Activated CD4-positive, alpha-beta T cell treated with anti-CD3 and anti-CD28 coated beads, Interleukin-10, Interleukin-2, amounts not matched to agents 100 ng/mL and 50 ng/mL, durations not matched to agents 16 hours and 8 hours (primary cell): Measurements from ENCODE around the gene GUCY1B1.
"Not testable (repeated sequence)": the region's sequence is repeated elsewhere in the genome, so short reads cannot be mapped to it uniquely, and the experiment has no call there.

Experiments used
- DNase-seq: peaks from one replicate; pipeline ENCODE4 v3.0.0-alpha.2; 2020

The GUCY1B1 gene

GRCh38 chr4:155763551-155763950 is 4.7 kb downstream of the GUCY1B1 start:
- DNase-seq, result no peak

DNA sequence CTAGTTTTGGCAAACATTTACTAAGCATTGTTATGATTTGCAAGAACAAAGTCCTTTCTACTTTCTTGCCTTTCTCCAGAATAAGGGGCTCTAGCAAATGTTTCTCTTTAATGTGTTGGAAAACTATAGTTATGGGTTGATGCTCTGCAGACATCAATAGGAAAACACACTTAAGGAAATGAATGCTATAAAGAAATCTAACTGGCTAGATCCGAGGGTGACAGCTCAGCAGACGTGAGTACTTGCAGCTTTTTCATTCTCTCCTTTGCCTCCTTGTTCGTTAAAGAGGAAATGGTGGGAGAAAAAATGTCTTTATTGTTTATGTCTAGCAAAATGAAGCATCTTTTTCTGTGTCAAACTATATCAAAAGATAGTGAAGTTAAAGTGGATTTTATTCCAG is 6.3 kb downstream of the GUCY1B1 start:
- no peak for DNase-seq

- DNase-seq, result no peak
Measured at GRCh38 chr4:155766622-155767021, 7.8 kb downstream of the GUCY1B1 start.

DNA sequence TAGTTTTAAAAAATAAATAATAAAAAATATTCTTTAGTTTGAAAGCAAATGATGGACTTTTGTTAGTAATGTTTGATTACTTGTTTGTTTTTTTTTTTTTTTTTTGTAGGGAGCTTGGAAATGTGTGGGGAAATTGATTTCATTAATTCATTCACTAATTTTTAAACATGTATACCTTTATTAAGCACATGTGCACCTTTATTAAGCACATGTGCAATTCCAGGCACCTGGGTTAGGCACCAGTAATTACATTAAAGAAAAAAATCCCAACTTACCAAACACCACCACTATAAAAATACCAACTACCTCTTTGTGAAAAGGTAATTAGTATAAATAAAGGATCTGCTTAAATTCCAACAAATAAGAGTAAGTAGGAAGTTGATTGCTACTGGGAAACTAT is 9.5 kb downstream of the GUCY1B1 start:
- no peak for DNase-seq

DNA sequence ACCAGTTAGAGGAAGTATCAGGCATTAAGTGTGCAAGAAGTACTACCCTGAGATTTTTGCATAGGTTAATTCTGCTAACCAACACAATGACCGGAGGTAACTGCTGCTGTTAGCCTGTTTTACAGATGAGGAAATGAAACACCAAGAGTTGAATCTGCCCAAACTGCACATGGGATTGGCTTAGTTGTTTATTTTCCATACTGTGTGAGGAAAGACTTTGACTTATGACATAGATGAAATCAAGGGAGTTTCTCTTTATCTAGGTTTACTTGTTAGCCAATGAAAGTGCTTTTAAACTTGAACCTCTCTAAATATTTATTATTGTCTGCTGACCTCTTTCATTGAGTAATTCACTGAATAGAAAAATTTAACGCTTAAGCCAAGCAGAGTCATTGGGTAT is 10.3 kb downstream of the GUCY1B1 start:
- no peak for DNase-seq

- no peak for DNase-seq
Measured at GRCh38 chr4:155772459-155773195, 13.8 kb downstream of the GUCY1B1 start.

- no peak for DNase-seq
Measured at GRCh38 chr4:155773196-155773800, 14.5 kb downstream of the GUCY1B1 start.

DNA sequence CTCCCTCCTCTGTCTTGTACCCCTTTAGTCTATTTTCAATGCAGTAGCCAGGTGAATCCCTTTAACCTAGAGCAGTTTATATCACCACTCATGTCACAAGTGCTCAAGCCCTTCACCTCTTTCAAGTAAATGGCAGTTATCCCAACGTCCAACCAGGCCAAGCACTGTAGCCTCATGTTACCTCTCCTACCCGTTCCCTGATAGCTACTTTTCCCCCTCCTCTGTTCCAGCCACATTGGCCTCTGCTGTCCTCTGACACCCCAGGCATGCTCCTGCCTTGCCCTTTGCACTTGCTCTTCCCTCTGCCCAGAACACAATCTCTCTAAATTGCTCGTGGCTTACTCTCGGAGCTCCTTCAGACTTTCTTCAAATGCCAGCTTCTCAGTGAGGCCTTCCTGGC is 15.2 kb downstream of the GUCY1B1 start:
- no peak for DNase-seq

DNA sequence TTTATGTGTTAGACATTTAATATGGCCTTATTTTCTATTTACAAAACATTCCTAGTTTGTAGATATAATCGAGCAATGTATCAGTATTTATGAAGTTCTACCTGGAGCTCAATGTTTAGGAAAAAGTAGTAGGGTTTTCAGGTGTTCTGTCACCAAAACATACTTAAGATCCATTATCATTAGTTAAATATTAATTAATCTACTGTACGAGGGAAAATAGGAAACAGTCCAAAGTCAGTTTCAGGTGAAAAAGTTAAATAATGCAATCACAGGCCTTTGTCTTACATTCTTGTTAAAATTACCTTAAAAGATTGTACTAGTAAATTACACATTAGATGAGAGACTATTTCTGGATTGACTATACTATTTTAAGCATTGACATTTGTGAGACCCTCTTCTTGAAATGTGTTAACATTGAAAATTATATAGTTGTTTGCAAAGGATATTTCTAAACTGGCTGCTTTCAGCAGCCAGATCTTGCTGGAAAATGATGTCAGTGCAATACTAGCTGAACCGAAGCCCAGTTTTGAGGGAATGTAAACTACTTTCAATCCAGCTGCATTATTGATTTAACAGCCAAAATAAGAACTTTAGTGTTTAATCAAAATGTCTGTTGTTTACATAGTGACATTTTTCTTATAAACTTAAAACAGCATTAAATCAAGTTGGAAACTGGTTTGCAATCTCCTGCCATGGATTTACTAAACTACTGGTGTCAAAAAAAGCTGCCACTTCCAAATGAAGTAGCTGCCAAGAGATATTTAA is 19.3 kb downstream of the GUCY1B1 start:
- no peak for DNase-seq

GRCh38 chr4:155780775-155781174 is 22.0 kb downstream of the GUCY1B1 start:
- no peak for DNase-seq

DNA sequence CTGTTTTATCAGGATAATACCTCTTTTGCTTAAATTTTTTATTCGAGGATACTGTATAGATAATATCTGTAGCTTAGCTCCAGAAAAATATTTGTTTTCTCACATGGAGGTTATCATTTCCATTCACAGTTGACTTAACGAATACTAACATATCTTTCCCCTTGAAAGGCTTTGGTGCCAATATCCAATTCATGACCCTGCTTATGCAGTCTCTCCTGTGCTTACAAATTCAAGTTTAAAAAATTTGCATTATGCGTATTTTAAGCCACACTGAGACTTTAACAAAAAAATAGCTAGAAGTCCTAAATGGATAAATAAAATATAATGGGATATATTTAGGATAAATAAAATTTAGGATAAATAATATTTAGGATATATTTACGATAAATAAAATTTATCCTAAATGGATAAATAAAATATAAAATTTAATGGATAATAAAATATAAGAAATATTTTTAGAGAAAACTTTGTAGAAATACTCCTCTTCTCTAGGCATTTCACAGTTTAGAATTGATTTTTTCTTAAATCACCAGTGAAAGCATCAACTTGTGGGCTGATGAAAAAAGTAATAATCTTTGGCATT is 22.5 kb downstream of the GUCY1B1 start:
- DNase-seq, result no peak

DNA sequence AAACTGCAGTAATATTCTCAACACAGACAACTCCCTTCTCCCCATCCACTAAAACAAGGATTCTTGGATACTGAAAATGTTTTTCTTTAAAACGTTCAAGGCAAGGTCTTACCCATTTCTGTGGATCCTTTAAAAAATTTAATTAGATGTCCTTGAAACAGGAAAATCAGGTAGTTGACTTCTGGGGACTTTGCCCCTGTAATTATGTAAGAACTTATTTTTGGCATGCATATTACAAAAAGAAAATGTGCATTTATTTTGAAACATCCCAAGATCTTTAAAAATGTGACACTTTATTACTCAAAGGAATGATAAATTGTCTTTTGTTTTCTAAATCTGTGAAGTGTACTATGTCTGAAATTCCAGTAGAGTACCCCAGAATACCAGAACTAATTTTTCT is 25.8 kb downstream of the GUCY1B1 start:
- DNase-seq, result no peak

DNA sequence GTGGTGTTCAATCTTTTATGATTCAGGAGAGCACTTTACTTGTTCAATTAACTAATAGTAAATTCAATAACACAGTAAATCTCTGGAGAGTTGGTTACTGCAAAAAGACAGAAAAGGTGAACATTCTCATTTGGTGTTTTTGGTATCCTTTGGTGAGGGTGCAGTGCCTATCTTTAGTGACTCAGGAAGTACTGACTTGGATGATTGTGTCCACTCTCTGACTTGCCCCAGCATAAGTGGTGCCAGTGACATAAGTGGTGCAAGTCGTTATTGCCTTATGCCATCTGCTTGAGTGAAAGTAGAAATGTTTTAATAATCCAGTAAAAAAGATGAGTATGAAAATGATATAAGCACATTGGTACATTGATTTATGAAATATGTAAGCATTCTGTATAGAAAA is 27.0 kb downstream of the GUCY1B1 start:
- DNase-seq, result no peak

DNA sequence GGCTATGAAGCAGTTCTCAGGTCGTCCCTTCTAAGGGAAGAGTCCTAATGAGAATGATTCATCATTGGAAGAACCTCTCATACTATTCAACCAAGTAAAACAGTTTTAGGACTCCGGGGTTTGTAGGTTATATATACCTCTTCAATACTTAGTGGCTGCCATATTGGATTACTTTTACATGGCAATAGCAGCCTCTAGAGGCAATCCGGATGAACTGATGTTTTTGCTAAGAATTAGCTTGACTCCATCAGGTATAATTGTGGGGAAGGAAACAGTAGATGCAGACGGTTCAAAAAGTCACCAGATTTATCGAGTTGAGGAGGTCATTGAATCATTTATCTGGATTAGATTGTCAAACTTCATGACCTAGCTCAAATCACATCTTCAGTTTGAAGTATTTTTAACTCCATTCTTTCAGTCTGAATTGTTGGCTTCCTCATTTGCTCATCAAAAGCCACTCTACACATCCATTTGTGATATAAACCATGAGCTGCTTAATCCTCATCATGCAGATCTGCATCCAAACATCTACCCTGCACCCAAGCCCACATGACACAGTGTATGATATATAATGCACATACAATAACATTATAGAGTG is 28.4 kb downstream of the GUCY1B1 start:
- DNase-seq, result peak; percentile 53

DNA sequence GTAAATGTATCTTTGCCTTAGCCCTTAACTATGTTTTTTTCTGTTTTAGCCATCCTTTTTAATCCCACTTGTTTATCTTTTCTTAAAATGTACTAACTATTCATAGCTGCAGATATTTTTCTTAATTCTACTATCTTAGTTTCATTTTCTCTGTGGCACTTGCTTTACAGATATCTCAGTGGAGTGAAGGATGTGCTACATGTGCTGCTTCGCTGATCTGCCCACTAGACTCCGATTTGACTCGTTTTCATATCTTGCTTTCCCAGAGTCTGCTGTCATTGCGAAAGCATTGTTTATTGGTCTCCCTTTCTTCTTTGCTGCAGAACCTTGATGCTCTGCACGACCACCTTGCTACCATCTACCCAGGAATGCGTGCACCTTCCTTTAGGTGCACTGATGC is 30.6 kb downstream of the GUCY1B1 start:
- DNase-seq, result no peak

DNA sequence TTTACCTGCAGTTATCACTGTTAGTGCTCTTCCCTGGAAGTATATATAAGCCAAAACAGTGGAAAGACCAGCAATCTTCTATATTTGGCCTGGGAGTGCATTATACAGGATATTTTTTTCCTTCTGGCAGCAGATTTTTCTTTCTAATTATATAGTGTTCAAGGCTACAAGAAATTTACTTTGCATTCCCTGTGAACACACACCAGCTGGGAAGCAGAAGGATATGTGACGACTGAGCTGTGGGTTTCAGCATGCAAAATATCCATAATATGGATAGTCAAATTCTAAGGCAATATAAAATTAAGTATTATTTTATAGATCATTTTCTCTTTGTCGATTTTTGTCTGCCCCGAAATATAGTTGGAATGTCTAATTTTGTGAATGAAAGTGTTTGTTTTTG is 31.2 kb downstream of the GUCY1B1 start:
- no peak for DNase-seq

- DNase-seq, result no peak
Measured at GRCh38 chr4:155794589-155795236, 35.9 kb downstream of the GUCY1B1 start.

DNA sequence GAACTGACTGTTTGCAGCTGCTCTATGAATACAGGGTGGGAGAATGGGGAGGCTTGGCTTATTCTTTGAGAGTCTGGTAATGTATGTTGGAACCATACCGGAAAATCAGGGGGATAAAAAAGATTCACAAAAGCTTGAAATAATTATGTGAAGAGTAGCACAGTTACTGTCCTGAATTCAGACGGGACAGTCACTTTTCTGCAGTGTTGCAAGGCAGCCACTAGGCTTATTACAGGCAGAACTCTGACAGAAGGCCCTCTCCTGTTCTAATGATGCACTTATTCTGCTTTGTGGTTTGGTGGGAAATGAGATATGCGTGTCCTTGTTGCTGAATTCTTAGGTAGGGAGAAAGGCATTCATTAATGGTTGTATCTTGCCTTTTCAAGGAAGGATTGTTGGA is 37.2 kb downstream of the GUCY1B1 start:
- DNase-seq, result peak; percentile 1

DNA sequence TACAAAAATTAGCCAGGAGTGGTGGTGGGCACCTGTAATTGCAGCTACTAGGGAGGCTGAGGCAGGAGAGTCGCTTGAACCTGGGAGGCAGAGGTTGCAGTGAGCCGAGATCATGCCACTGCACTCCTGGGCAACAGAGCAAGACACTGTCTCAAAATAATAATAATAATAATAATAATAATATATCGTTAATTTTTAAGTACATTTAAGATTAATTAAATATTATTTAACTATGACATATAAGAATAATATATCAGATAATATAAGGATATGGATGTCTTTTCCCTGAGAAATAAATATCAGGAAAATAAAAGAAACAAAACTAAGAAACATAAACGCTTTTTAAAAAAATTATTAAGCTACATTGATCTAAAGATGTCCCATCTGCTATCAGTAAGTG is 38.8 kb downstream of the GUCY1B1 start:
- not testable (repeated sequence) for DNase-seq

GRCh38 chr4:155799116-155799793 is 40.4 kb downstream of the GUCY1B1 start:
- no peak for DNase-seq

GRCh38 chr4:155799794-155800123 is 40.9 kb downstream of the GUCY1B1 start:
- no peak for DNase-seq

DNA sequence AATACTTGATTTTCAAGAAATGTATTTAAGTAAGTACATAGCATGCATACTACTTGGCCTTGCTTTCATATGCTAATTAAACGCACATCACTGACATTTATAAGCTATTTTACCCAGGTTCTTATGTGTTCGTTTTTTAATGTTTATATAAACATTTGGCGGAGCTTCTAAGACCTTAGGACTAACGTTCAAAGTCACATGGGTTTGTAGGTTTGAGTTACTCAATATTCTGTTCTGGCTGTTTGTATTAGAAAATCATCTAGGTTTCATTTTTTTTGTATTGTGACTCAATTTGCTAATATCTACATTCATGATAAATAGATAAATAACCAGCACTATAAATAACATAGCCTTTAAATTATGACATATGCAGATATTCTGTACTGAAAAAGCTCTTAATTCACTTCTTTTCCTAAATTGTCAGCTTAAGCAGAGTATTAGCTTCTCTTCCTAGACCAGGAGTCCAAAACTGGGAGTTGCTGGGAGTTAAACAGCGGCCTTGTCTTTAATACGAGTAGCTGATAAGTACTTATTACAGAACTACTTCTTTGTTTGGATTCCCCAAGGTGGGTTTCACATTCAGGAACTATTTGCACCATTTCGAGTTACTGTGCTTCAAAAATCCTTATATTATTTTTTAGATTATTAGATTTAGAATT is 42.0 kb downstream of the GUCY1B1 start:
- no peak for DNase-seq
